GM13976 (cell line): ENCODE results near the gene DGKE.

Experiments used
- DNase-seq: peaks from one replicate; pipeline ENCODE4 v3.0.0; 2012; ENCODE audit warnings: low spot score
- in situ Hi-C: fragments of 300-500 bp; cut with MboI; formaldehyde crosslinking; loops from one replicate; pipeline ENCODE4 v1.12.0; 2022; ENCODE audit warnings: low sequenced_read_pairs, mixed read lengths, inconsistent platforms; ENCODE audit not compliant: unreplicated experiment
- TF ChIP-seq, protein P1 (sequence below): IDR thresholded peaks from 2 replicates; pipeline ENCODE4 v1.5.1; 2012; ENCODE audit warnings: borderline replicate concordance, mild to moderate bottlenecking; ENCODE audit not compliant: insufficient read depth; ENCODE audit errors: extremely low read depth, missing control alignments, control extremely low read depth

The DGKE gene

DNA sequence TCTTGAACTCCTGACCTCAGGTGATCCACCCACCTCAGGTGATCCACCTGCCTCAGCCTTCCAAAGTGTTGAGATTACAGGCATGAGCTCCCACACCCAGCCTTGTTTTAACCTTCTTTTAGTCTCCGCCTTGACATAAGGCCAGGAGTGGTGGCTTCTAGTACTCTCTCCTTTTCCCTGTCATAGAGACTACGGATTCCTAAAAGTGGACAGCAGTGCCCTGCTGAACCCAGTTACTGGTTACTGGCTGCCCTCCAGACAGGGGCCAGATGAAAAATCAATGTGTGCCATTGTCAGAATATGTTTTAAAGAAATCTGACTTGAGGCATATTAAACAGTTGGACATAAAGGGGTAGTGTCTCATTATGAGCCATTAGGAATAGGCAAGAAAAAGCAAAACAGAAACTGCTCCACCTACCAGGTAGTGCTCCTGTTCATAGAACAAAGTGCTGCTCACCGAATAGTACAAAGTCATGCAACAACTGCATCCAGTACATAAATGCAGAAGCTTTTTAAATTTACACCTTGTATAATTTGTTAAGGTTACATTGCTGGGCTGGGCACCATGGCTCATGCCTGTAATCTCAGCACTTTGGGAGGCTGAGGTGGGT is 47.8 kb downstream of the DGKE start:
- in situ Hi-C loops: no loop called here
- TF ChIP-seq, protein P1, sequence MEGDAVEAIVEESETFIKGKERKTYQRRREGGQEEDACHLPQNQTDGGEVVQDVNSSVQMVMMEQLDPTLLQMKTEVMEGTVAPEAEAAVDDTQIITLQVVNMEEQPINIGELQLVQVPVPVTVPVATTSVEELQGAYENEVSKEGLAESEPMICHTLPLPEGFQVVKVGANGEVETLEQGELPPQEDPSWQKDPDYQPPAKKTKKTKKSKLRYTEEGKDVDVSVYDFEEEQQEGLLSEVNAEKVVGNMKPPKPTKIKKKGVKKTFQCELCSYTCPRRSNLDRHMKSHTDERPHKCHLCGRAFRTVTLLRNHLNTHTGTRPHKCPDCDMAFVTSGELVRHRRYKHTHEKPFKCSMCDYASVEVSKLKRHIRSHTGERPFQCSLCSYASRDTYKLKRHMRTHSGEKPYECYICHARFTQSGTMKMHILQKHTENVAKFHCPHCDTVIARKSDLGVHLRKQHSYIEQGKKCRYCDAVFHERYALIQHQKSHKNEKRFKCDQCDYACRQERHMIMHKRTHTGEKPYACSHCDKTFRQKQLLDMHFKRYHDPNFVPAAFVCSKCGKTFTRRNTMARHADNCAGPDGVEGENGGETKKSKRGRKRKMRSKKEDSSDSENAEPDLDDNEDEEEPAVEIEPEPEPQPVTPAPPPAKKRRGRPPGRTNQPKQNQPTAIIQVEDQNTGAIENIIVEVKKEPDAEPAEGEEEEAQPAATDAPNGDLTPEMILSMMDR: no peak
- no peak for DNase-seq

GRCh38 chr17:56883616-56884015 is 49.7 kb downstream of the DGKE start:
- TF ChIP-seq, protein P1: no peak
- no peak for DNase-seq
- in situ Hi-C loops: no loop called here

DNA sequence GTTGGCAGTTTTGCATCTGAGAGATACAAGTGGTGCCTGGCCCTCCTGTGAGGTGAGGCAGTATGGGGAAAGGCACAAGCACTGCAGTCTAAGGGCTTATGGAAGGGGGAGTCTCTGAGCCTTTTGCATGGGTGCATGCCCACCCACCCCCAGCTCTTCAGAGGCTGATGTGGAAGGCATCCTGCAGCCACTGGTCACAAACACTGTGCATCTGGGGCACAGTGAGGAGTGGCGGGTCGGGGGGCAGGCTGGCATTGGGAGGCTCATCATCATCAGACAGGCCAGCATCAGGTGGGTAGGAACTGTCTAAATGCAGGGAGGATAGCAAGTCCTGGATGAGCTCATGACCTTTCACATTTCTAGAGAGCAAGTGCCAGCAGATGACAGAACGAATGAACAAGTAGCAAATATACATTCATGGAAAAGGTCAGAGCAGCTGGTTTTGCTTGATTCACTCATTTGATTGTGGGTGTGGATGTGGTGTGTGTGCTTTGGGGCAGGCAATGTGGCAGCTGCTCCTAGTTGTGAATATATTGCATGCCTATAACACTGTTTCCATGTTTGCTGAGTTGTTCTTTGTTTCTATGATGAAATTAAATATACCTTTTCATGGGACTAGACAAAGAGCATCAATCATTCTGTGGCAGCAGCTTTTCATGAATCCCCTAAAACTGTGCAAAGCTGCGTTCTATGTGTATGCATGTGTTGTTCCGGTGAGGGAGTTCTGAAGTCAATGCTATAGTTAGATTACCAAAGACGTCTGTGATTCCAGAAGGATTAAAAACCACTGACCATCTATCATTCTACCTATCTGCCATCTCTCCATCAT is 50.7 kb downstream of the DGKE start:
- TF ChIP-seq, protein P1: no peak
- DNase-seq: no peak
- in situ Hi-C loops: no loop called here

- TF ChIP-seq, protein P1: no peak
These were observed 51.3 kb downstream of the DGKE start for GRCh38 chr17:56885312-56885657.

GRCh38 chr17:56886288-56886731 is 52.4 kb downstream of the DGKE start:
- DNase-seq: no peak
- TF ChIP-seq, protein P1: no peak
- in situ Hi-C loops: no loop called here

More at GRCh38 chr17:56885312-56885657, 51.3 kb downstream of the DGKE start:
- in situ Hi-C loops: no loop called here
- DNase-seq: no peak

DNA sequence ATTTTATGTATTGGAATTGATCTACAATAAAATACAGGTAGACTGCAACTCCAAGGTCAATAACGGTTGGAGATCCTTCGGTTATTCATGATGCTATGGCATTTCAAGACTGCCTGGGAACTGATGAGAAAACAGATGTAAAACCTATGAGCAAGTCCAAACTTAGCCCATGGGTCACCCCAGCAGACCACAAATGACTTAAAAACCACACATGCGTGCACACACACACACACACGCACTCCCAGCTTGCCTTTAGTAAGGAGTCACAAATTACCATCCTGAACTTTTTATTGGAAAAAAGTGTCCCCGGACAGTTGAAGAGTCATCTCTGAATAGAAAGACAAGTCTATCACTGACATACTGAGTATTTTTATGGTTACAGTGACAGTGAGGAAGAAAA is 53.2 kb downstream of the DGKE start:
- no peak for DNase-seq
- TF ChIP-seq, protein P1: no peak
- in situ Hi-C loops: no loop called here
